H4 (cell line): ENCODE data around the gene EIF2A. TPM values are rescaled to one million over a fixed set of nuclear protein-coding genes. Genes with fewer than 3 reads are reported as not detected.

Experiments used
- DNase-seq: peaks from one replicate; pipeline ENCODE4 v3.0.0-alpha.2; 2015; ENCODE audit warnings: low spot score
- total RNA-seq: library from RNA; depleted of rRNA; stranded (reverse); fragments of >200 nt; shearing (Covaris generic); gene quantifications from 2 replicates; pipeline ENCODE4 v1.2.3, GENCODE V29; 2014

Gene EIF2A
- total RNA-seq, 1 experiment from 2014 or later = 230 TPM

- no peak for DNase-seq
Observed at GRCh38 chr3:150543128-150543527, 3.5 kb upstream of the EIF2A start.

- DNase-seq = peak; percentile 28
Observed at GRCh38 chr3:150543531-150543930, 3.1 kb upstream of the EIF2A start.

DNA sequence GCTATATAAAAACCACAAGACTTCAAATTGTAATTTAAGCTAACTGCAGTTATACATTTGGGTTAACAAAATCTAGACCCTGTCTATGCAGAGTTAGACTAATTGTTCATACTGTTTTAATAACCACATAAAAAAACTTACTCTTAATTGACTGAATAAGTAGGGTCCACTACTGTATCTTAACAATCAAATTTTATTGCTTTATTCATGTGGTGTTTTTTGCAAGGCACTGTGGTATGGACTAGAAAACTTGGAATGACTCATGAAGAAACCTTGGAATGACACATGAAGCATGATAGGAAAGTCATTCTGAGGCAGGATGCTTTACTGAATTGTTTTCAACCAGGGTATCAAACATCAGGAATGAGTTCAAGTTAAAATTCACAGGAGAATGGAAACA, 2.5 kb upstream of the EIF2A start:
- DNase-seq = peak; percentile 66

DNA sequence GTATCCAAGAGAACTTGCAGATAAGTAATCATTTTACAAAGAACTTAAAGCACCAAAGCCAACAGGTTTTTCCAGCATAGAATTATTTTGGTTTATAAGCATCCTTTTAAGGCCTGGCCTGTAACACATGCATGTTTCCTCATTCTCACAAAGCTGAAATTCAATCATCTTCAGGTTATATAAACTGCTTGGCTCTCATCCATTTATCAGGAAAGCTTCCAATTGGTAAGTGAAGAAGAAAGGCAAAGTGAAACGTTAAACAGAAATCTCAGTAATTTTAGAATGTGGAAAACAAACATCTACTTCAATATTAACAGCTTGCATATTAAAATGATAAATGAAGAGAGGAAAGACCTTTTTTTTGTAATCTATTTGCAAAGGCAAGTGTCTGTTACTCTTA, 1.9 kb upstream of the EIF2A start:
- no peak for DNase-seq

GRCh38 chr3:150545419-150546225, 965 bp upstream of the EIF2A start:
- peak; percentile 20 for DNase-seq

DNA sequence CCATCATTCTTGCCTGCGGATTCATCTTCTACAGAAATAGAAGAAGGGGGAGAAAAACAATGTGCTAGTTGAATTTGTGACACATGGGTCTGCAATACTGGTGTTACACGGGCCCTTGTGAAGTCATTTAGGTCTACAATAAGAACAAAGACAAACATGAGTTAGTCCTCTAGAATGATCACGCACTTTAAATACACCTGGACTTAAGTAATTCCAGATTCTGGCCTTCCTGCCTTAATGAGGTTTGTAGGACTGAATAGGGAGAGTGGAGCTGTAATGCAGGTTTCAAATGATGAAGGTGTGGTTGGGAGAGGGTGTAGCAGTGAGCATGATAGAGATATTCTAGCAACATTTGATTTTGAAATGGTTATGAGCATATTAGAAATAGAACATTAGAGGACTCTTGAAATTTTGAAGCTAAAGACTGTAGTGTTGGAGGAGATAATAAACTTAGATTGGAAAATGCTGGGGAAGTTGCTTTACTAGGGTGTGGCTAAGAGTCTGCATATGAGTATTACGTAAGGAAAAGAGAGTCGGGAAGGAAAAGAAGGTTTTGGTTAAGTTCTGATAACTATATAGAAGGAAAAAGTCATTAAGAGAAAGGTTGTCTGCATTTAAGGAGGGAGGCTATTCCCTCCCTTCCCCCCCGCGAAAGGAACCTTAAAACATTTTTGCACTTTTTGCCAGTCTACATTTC, 606 bp downstream of the EIF2A start:
- no peak for DNase-seq

DNA sequence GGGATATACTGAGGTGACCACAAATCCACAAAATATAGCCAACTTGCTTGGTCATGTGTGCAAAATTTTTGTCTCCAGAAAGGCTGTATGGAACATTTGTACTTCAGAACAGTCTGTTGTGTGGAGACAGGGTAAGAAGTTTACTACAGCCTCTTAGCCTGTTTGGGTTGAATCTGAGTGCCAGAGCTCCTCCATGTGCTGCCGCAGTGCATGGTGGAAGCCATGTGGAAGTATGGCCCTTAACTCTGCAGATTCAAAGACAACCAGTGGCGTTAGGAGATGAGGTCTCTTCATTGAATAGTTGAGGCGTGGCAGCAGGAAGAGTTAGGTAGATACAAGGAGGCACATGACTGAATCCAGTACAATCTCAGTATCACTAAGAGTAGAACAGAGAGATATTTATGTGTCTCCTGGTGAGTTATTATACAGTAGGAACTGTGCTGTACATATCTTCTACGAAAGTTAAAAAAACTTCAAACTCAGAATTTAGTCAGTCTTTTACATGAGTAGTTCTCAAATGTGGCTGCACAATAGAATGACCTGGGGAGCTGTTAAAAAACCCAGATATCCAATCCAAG, 9.4 kb downstream of the EIF2A start:
- no peak for DNase-seq

- DNase-seq = no peak
Observed at GRCh38 chr3:150556792-150557191, 10.2 kb downstream of the EIF2A start.

DNA sequence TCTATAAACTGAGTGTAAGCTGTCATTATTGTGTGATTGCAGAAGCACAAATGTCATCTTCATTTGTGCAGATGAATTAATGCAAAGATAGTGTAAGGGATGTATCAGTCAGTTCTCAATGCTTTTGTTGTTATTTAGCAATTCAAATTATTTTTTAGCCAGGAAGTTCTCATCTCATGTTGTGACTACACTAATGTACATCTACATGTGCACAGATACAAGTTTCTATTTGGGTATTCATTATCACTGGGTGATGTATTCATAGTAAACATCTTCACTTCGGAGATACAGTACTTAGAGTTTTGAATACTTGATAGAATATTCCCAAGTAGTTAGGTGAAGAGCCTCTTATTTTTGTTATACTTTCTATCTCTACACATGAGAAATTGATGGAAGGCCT, 11.1 kb downstream of the EIF2A start:
- DNase-seq = no peak

- DNase-seq = no peak
Observed at GRCh38 chr3:150564243-150564642, 17.7 kb downstream of the EIF2A start.

- no peak for DNase-seq
Observed at GRCh38 chr3:150567328-150567727, 20.7 kb downstream of the EIF2A start.

DNA sequence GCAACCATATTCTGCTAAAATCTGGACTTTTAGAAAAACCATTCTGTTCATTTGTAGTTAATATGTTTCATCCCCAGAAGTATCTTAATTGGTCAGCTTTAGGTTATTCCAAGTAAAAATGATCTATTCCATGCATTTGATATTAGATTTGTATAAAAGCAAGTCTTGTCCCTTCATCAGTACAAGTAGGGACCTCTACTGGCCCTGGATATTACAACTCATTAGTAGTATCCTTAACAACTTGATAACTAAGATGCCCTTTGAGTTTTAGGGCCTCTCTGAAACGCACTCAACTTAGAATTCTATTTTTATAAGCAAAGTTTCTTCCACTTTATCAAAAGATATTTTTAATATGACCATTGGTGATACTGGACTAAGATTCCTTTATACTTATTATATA, 31.3 kb downstream of the EIF2A start:
- peak; percentile 26 for DNase-seq

DNA sequence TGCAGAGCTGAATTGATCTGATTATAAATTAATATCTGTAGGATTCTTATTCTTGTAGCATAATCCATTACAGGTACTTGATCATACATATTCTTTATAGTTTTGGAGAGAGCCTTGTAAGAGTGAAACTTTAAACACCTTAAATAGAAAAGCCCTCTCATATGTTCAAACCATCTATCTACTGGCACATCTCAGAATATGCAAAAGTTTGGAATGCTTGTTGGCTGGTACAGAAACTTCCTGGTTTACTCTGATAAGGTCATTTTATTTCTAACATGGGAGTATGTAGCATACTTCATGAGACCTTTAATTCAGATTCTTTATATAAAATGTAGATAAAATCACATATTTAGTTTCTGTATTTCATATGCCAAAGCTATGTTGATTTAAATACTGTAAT, 34.6 kb downstream of the EIF2A start:
- DNase-seq = no peak

DNA sequence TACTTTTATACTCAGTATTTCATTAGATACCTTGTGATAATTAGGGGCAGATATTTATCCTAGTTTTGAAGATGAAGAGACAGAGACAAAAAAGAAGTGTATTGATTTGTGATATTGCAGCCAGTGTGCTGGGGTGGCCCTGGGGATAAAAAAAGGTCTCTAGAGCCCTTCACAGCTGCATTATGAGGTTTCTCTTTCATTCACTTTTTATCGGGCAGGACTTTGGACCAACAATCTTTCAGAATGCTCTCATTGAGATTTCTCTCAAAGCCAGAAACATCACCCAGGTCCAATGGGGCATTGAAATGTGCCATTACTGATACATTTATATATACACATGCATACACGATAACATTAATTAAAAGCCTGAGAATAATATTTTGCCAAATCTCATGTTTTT, 36.0 kb downstream of the EIF2A start:
- DNase-seq = no peak

GRCh38 chr3:150583028-150583427, 36.4 kb downstream of the EIF2A start:
- DNase-seq = no peak

GRCh38 chr3:150588027-150588830, 41.6 kb downstream of the EIF2A start:
- no peak for DNase-seq

DNA sequence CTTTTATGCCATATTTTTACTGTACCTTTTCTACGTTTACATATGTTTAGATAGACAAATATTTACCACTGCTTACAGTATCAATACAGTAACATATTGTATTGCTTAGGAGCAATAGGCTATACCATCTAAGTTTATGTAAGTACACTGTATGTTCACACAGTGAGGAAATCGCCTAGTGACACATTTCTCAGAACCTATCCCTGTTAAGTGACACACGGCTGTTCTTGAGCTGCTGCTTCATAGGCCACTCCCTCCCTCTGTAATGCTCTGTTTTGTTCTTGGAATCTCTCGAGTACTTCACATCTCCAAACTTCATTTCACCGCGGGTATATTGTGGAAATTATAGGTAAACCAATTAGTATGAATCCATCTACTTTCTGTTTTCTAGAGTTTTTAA, 43.2 kb downstream of the EIF2A start:
- DNase-seq = no peak

DNA sequence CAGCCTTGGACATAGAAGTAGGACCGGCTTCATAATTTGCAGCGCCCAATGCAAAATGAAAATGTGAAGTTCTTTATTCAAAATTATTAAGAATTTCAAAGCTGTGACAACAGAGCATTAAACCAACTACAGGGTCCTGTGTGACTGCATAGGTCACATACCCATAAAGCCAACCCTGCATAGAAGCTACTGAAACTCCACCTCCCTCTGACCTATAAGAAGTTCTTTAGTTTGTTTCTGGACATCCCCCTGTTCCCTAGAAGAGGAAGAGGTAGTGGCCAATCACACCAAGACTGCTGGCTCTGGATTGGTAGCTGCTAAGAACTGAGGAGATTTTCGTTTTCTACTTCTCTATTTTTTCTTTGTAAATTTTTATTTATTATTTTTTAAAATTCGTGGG, 47.6 kb downstream of the EIF2A start:
- no peak for DNase-seq

GRCh38 chr3:150597646-150598045, 51.1 kb downstream of the EIF2A start:
- no peak for DNase-seq

DNA sequence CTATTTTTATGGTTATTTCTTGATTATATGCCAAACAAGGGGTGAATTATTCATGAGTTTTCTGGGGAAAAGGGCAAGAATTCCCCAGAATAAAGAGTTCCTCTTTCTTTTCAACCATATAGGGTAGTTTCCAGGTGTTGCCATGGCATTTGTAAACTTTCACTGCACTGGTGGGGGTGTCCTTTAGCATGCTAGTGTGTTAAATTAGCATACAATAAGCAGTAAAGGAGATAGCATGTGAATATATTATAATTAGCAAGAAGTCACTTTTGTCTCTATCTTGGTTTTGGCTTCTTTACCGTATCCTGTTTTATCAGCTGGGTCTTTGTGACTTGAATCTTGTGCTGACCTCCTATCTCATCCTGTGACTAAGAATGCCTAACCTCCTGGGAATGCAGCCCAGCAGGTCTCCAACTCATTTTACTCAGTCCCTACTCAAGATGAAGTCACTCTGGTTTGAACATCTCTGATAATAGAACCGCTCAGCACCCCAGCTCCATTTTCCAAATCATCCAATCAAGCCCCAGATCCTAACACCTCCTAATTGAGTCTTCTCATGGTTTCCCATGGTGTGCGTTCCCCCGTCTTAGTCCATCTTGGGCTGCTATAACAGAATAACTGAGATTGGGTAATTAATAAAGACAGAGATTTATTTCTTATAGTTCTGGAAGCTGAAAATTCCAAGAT, 53.2 kb downstream of the EIF2A start:
- DNase-seq = no peak
